ENCODE data around the gene MYCN.
"Not testable (repeated sequence)": the region's sequence is repeated elsewhere in the genome, so short reads cannot be mapped to it uniquely, and the experiment has no call there.

The MYCN gene

DNA sequence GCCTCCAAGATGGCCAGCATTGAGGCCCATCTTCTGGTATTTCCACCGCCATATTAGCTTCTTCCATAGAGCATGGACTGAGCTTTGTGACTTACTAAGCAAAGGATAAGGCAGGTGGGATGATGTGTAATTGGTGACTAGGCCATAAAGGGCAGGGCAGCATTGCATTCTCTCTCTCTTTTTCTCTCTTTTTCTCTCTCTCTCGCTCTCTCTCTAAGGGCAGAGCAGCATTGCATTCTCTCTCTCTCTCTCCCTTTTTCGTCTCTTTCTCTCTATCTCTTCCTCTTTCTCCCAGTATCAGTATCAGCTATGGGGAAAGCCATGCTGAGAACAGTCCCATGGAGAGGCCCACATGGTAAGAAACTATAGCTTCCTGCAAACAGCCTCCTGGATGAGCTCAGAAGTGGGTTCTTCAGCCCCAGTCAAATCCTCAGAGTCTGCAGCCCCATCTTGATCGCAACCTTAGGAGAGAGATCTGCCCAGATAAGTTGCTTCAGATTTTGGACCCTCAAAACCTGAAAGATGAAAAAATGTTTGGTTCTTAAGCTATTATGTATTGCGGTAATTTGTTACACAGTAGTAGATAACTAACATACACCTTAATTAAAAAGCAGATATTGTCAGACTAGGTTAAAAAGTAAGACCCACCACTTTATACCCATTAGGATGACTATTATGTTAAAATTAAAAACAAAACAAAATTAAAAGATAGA, 39.1 kb upstream of the MYCN start:
- ChIA-PET POLR2A (no interaction called here), CTCF (interaction anchor here (1.6 kb wide), 1 partner anchor 43 kb away, joined by 3 read pairs; no protein-coding TSS in a partner anchor)
- no peak for DNase-seq
- 100% methylated on average over 3 of the region's 5 CpGs for WGBS (ENCODE audit: insufficient coverage)
- H3K27me3 ChIP-seq (replicated peaks in 2 of 5; ENCODE audit: control insufficient read depth in 4 of 5, insufficient read depth in 5 of 5, low read length in 4 of 5): no peaks in the 10 kb centered on the region
- H3K4me1 ChIP-seq (ENCODE audit: control extremely low read depth in 1 of 4, control insufficient read depth in 4 of 4, insufficient read depth in 4 of 4, low read length in 3 of 4): no peaks in the 10 kb centered on the region
- H3K4me3 ChIP-seq (ENCODE audit: control insufficient read depth in 1 of 7, extremely low read depth in 1 of 7, insufficient read depth in 4 of 7, low read depth in 2 of 7, low read length in 6 of 7): no peak overlapping the region
- H3K9me3 ChIP-seq (ENCODE audit: control extremely low read depth in 1 of 5, control insufficient read depth in 4 of 5, insufficient read depth in 2 of 5, low read depth in 1 of 5, low read length in 4 of 5): peaks cover 0 to 14% (median 5%) of the 10 kb centered on the region in 5 experiments
- no peaks in the 10 kb centered on the region for H3K36me3 ChIP-seq (ENCODE audit: control insufficient read depth in 4 of 4, insufficient read depth in 4 of 4, low read length in 3 of 4)
- H3K27ac ChIP-seq (ENCODE audit: insufficient read depth in 1 of 2, low read depth in 1 of 2, low read length in 2 of 2, poor library complexity in 1 of 2, severe bottlenecking in 2 of 2): no peak overlapping the region

DNA sequence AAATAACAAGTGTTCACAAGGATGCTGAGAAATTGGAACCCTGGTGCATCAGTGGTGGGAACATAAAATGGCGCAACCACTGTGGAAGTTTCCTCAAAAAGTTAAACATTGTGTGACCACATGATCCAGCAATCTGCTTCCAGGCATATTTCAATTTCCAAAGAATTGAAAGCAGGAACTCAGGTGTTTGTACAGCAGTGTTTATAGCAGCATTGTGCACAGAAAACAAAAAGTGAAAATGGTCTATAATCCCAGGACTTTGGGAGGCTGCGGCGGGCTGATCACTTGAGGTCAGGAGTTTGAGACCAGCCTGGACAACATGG, 38.6 kb upstream of the MYCN start:
- ChIA-PET CTCF (interaction anchor here (1.6 kb wide), 1 partner anchor 43 kb away, joined by 3 read pairs; no protein-coding TSS in a partner anchor), POLR2A (no interaction called here)
- H3K9me3 ChIP-seq (ENCODE audit: control extremely low read depth in 1 of 5, control insufficient read depth in 4 of 5, insufficient read depth in 2 of 5, low read depth in 1 of 5, low read length in 4 of 5): peaks cover 0 to 14% (median 5%) of the 10 kb centered on the region in 5 experiments
- H3K4me1 ChIP-seq (ENCODE audit: control extremely low read depth in 1 of 4, control insufficient read depth in 4 of 4, insufficient read depth in 4 of 4, low read length in 3 of 4): no peaks in the 10 kb centered on the region
- DNase-seq: no peak
- no peaks in the 10 kb centered on the region for H3K27me3 ChIP-seq (replicated peaks in 2 of 5; ENCODE audit: control insufficient read depth in 4 of 5, insufficient read depth in 5 of 5, low read length in 4 of 5)
- H3K27ac ChIP-seq (ENCODE audit: insufficient read depth in 1 of 2, low read depth in 1 of 2, low read length in 2 of 2, poor library complexity in 1 of 2, severe bottlenecking in 2 of 2): no peak overlapping the region
- H3K36me3 ChIP-seq (ENCODE audit: control insufficient read depth in 4 of 4, insufficient read depth in 4 of 4, low read length in 3 of 4): no peaks in the 10 kb centered on the region
- H3K4me3 ChIP-seq (ENCODE audit: control insufficient read depth in 1 of 7, extremely low read depth in 1 of 7, insufficient read depth in 4 of 7, low read depth in 2 of 7, low read length in 6 of 7): no peak overlapping the region
- 50% methylated on average over 1 of the region's 3 CpGs for WGBS (ENCODE audit: insufficient coverage)

DNA sequence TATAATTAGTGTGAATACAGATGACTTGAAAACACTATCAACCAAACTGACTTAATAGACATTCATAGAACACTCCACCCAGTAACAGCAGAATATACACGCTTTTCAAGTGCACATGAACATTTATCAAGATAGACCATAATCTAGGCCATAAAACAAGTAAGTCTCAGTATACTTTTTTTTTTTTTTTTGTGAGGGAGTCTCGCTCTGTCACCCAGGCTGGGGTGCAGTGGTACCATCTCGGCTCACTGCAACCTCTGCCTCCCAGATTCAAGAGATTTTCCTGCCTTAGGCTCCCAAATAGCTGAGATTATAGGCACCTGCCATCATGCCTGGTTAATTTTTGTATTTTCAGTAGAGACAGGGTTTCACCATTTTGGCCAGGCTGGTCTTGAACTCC, 36.4 kb upstream of the MYCN start:
- CTCF ChIA-PET; H3K4me1 ChIP-seq (ENCODE audit: control extremely low read depth in 1 of 4, control insufficient read depth in 4 of 4, insufficient read depth in 4 of 4, low read length in 3 of 4); POLR2A ChIA-PET; H3K36me3 ChIP-seq (ENCODE audit: control insufficient read depth in 4 of 4, insufficient read depth in 4 of 4, low read length in 3 of 4); DNase-seq; H3K27ac ChIP-seq (ENCODE audit: insufficient read depth in 1 of 2, low read depth in 1 of 2, low read length in 2 of 2, poor library complexity in 1 of 2, severe bottlenecking in 2 of 2); H3K27me3 ChIP-seq (replicated peaks in 2 of 5; ENCODE audit: control insufficient read depth in 4 of 5, insufficient read depth in 5 of 5, low read length in 4 of 5); H3K9me3 ChIP-seq (ENCODE audit: control extremely low read depth in 1 of 5, control insufficient read depth in 4 of 5, insufficient read depth in 2 of 5, low read depth in 1 of 5, low read length in 4 of 5); H3K4me3 ChIP-seq (ENCODE audit: control insufficient read depth in 1 of 7, extremely low read depth in 1 of 7, insufficient read depth in 4 of 7, low read depth in 2 of 7, low read length in 6 of 7): not testable (repeated sequence)
- 100% methylated on average over 1 of the region's 3 CpGs for WGBS (ENCODE audit: insufficient coverage)

DNA sequence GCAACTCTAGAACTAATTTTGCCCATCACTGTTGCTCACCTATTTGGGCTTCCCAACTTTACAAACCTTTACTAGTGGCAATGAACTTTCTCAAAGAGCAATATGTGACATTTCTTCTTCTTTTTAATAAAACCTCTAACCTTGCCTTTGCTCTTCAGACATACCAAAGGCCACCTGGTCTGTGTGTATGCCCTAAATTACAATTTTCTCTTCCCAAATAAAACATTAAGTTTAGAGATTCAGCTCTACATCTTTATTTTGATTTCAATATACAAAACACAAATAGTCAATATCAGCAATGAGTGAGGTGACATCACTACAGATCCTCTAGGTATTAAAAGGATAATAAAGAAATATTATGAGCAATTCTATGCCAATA, 35.1 kb upstream of the MYCN start:
- DNase-seq: no peak
- Histone ChIP-seq H3K27me3 (replicated peaks in 2 of 5; ENCODE audit: control insufficient read depth in 4 of 5, insufficient read depth in 5 of 5, low read length in 4 of 5) (no peaks in the 10 kb centered on the region), H3K9me3 (ENCODE audit: control extremely low read depth in 1 of 5, control insufficient read depth in 4 of 5, insufficient read depth in 2 of 5, low read depth in 1 of 5, low read length in 4 of 5) (peaks cover 0 to 5% (median 1%) of the 10 kb centered on the region in 5 experiments), H3K4me3 (ENCODE audit: control insufficient read depth in 1 of 7, extremely low read depth in 1 of 7, insufficient read depth in 4 of 7, low read depth in 2 of 7, low read length in 6 of 7) (no peak overlapping the region), H3K36me3 (ENCODE audit: control insufficient read depth in 4 of 4, insufficient read depth in 4 of 4, low read length in 3 of 4) (no peaks in the 10 kb centered on the region), H3K4me1 (ENCODE audit: control extremely low read depth in 1 of 4, control insufficient read depth in 4 of 4, insufficient read depth in 4 of 4, low read length in 3 of 4) (no peaks in the 10 kb centered on the region), H3K27ac (ENCODE audit: insufficient read depth in 1 of 2, low read depth in 1 of 2, low read length in 2 of 2, poor library complexity in 1 of 2, severe bottlenecking in 2 of 2) (no peak overlapping the region)
- ChIA-PET POLR2A (no interaction called here), CTCF (no interaction called here)

DNA sequence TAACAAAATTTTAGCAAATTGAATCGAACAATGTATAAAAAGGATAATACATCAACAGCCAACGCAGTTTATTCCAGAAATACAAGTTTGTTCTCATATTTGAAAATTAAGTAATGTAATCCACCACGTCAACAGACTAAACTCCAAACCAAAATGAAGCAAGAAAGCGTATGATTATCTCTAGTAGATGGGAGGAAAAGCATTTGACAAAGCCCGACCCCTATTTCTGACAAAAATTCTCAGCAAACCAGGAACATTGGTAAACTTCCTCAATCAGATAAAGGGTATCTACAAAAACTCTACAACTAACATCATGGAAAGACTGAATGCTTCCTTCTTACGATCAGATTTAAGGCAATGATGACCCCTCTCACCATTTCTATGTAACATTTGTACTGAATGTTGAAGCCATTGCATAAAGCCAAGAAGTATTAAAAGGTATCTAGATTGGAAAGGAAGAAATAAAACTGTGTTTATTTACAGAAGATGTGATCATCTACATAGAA, 34.3 kb upstream of the MYCN start:
- ChIA-PET CTCF (no interaction called here), POLR2A (no interaction called here)
- WGBS (ENCODE audit: insufficient coverage): 100% methylated on average over 1 of the region's 6 CpGs

DNA sequence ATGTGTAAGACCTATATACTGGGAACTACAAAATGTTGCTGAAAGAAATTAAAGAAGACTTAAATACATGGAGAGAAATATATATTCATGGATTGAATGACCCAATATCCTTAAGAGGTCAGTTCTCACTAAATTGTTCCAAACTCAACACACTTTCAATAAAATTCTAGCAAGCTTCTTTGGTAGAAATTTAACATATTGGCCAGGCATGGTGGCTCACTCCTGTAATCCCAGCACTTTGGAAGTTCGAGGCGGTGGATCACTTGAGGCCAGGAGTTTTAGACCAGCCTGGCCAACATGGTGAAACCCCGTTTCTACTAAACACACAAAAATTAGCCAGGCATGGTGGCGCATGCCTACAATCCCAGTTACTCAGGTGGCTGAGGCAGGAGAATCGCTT, 33.6 kb upstream of the MYCN start:
- Histone ChIP-seq H3K27ac (ENCODE audit: insufficient read depth in 1 of 2, low read depth in 1 of 2, low read length in 2 of 2, poor library complexity in 1 of 2, severe bottlenecking in 2 of 2) (no peak overlapping the region), H3K27me3 (replicated peaks in 2 of 5; ENCODE audit: control insufficient read depth in 4 of 5, insufficient read depth in 5 of 5, low read length in 4 of 5) (no peaks in the 10 kb centered on the region), H3K4me1 (ENCODE audit: control extremely low read depth in 1 of 4, control insufficient read depth in 4 of 4, insufficient read depth in 4 of 4, low read length in 3 of 4) (no peaks in the 10 kb centered on the region), H3K9me3 (ENCODE audit: control extremely low read depth in 1 of 5, control insufficient read depth in 4 of 5, insufficient read depth in 2 of 5, low read depth in 1 of 5, low read length in 4 of 5) (no peaks in the 10 kb centered on the region), H3K4me3 (ENCODE audit: control insufficient read depth in 1 of 7, extremely low read depth in 1 of 7, insufficient read depth in 4 of 7, low read depth in 2 of 7, low read length in 6 of 7) (no peak overlapping the region), H3K36me3 (ENCODE audit: control insufficient read depth in 4 of 4, insufficient read depth in 4 of 4, low read length in 3 of 4) (no peaks in the 10 kb centered on the region)
- POLR2A ChIA-PET: no interaction called here
- WGBS (ENCODE audit: insufficient coverage): 96% methylated on average over 5 of the region's 5 CpGs
- CTCF ChIA-PET: no interaction called here
- no peak for DNase-seq

More for the DNA sequence above, 34.3 kb upstream of the MYCN start:
- no peaks in the 10 kb centered on the region for H3K4me1 ChIP-seq (ENCODE audit: control extremely low read depth in 1 of 4, control insufficient read depth in 4 of 4, insufficient read depth in 4 of 4, low read length in 3 of 4)
- no peak overlapping the region for H3K4me3 ChIP-seq (ENCODE audit: control insufficient read depth in 1 of 7, extremely low read depth in 1 of 7, insufficient read depth in 4 of 7, low read depth in 2 of 7, low read length in 6 of 7)
- H3K27me3 ChIP-seq (replicated peaks in 2 of 5; ENCODE audit: control insufficient read depth in 4 of 5, insufficient read depth in 5 of 5, low read length in 4 of 5): no peaks in the 10 kb centered on the region
- DNase-seq: no peak
- peaks cover 0 to 4% (median 1%) of the 10 kb centered on the region in 5 experiments for H3K9me3 ChIP-seq (ENCODE audit: control extremely low read depth in 1 of 5, control insufficient read depth in 4 of 5, insufficient read depth in 2 of 5, low read depth in 1 of 5, low read length in 4 of 5)
- H3K27ac ChIP-seq (ENCODE audit: insufficient read depth in 1 of 2, low read depth in 1 of 2, low read length in 2 of 2, poor library complexity in 1 of 2, severe bottlenecking in 2 of 2): no peak overlapping the region
- no peaks in the 10 kb centered on the region for H3K36me3 ChIP-seq (ENCODE audit: control insufficient read depth in 4 of 4, insufficient read depth in 4 of 4, low read length in 3 of 4)

DNA sequence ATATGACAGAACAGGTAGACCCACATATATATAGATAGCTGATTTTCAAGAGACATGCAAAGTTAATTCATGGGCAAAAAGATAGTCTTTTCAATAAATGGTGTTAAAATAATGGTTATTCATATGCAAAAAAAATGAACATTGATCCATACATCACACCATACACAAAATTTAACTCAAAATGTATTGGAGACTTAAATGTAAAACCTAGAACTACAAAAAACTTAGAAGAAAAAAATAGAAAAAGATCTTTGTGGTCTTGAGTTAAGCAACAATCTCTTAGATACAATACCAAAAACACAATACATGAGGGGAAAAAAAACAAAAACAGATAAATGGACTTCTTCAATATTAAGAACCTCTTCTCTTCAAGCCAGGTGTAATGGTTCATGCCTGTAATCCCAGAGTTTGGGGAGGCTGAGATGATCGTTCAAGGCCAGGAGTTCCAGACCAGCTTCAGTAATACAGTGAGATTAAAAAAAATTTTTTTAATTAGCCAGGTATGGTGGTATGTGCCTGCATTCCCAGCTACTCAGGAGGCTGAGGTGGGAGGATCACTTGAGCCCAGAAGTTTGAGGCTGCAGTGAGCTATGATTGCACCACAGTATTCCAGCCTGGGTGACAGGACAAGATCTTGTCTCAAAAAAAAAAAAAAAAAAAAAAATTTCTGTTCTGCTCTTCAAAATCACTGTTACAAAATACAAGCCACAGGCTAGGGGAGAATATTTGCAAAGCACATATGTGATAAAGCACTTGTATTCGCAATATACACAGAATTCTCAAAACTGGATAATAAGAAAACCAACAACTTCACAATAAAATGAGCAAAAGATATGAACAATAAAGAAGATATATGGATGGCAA, 32.7 kb upstream of the MYCN start:
- no CpG with 5 or more reads among the region's 2 CpGs for WGBS (ENCODE audit: insufficient coverage)
- Histone ChIP-seq H3K36me3 (ENCODE audit: control insufficient read depth in 4 of 4, insufficient read depth in 4 of 4, low read length in 3 of 4) (no peaks in the 10 kb centered on the region), H3K9me3 (ENCODE audit: control extremely low read depth in 1 of 5, control insufficient read depth in 4 of 5, insufficient read depth in 2 of 5, low read depth in 1 of 5, low read length in 4 of 5) (no peaks in the 10 kb centered on the region), H3K4me1 (ENCODE audit: control extremely low read depth in 1 of 4, control insufficient read depth in 4 of 4, insufficient read depth in 4 of 4, low read length in 3 of 4) (no peaks in the 10 kb centered on the region), H3K27ac (ENCODE audit: insufficient read depth in 1 of 2, low read depth in 1 of 2, low read length in 2 of 2, poor library complexity in 1 of 2, severe bottlenecking in 2 of 2) (no peak overlapping the region), H3K4me3 (ENCODE audit: control insufficient read depth in 1 of 7, extremely low read depth in 1 of 7, insufficient read depth in 4 of 7, low read depth in 2 of 7, low read length in 6 of 7) (no peak overlapping the region), H3K27me3 (replicated peaks in 2 of 5; ENCODE audit: control insufficient read depth in 4 of 5, insufficient read depth in 5 of 5, low read length in 4 of 5) (no peaks in the 10 kb centered on the region)
- CTCF ChIA-PET: no interaction called here
- no peak for DNase-seq
- POLR2A ChIA-PET: no interaction called here

Data from common myeloid progenitor, CD34-positive (primary cell).